Measurements from ENCODE around the gene ZBED4.

ZBED4 gene

DNA sequence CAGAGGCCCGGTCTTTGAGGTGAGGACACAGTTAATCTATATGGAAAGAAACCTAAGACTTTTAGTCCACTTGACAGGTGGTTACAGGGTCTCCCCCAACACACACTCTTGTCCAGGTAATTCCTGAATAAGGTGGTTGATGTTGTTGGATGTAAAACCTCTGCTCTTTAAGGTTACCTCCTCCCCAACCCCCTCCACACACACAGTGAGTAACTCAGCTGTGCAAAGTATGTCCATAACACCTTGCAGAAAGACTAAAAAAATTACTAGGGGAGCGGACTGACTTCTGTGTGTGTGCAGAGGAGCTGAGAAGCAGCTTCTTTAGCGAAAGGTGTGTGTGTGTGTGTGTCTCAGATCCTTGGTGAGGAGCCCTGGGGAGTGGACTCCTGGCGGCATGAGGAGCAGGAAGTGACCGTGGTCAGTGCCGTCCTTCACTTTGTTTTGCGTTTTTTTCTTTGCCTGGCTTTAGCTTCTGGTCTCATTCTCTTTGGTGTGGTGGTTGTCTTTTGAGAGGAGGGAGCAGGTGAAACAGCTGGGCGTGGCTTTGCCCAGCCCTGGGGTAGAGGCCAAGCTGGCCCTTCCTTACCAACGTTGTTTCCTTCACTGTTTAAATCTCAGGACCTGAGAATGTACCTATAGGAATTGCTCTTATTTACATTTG is 1.7 kb downstream of the ZBED4 start:
- no peak for DNase-seq (ENCODE audit: low read depth in 3 of 3)

DNA sequence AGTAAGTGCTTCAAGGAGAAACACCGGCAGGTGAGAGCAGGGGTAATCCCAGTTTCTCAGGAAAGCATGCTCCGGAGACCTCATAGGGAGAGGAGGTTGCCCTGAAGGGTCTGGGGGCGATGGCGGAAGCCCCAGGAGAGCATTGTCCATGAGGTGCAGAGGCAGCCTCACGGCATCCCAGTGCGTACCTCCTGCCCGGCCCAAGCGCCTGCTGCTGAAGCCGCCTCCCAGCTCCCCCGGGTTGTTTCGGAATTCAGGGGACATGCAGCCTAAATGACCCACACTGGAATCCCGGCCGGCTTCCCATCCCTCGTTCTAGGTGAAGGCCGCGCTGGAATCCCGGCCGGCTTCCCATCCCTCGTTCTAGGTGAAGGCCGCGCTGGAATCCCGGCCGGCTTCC is 2.7 kb downstream of the ZBED4 start:
- DNase-seq (ENCODE audit: low read depth in 3 of 3), result no peak

DNA sequence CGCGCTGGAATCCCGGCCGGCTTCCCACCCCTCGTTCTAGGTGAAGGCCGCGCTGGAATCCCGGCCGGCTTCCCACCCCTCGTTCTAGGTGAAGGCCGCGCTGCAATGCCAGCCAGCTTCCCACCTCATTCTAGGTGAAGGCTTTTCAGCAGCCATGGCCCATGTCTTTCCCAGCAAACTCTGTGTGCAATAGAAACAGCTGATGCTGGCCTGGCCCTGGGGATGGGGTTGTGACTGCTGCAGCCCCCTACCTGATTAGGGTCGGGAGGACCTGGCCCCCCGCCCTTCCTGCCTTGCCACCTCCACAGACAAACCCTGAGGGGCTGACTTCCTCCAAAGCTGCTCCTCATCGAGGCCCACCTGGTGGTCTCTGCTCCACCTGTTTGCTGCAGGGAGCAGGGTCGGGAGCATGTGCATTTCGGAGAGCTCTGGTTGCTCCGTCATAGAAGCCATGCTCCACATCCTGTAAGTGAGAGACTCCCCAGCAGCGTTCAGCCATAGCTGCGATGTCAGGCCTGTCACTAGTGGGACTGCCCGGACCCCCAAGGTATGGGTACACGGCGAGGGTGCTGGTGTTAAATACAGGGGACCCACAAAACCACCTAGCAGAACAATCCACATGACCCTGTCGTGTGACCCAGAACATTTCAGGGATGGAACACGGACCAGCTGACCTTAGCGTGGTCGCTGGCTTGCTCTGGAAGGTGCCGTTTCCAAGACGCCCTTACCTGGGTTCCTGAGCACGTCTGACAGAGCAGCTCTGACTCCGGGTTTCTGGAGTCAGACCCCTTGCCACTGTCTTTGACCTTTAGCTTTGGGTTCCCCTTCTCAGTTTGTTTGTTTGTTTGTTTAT is 3.3 kb downstream of the ZBED4 start:
- no peak for DNase-seq (ENCODE audit: low read depth in 3 of 3)

DNA sequence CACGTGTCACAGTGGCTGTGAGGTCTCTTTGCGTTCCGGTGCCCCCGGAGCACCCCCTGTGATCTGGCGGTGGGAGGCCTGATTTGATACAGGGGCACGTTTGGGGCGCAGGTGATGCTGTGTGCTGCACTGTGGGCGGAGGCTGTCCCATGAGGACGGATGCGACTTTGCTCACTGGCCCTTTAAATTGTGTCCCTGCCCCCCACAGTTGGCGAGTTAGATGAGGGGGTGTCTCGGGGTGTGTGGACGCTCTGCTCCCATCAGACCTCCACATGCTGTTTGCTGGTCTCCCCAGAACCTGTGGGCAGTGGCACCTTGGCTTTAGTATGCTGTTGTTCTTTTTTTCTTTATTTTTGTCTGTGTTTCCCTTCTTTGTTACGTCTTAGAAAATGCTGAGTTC is 5.2 kb downstream of the ZBED4 start:
- no peak for DNase-seq (ENCODE audit: low read depth in 3 of 3)

DNA sequence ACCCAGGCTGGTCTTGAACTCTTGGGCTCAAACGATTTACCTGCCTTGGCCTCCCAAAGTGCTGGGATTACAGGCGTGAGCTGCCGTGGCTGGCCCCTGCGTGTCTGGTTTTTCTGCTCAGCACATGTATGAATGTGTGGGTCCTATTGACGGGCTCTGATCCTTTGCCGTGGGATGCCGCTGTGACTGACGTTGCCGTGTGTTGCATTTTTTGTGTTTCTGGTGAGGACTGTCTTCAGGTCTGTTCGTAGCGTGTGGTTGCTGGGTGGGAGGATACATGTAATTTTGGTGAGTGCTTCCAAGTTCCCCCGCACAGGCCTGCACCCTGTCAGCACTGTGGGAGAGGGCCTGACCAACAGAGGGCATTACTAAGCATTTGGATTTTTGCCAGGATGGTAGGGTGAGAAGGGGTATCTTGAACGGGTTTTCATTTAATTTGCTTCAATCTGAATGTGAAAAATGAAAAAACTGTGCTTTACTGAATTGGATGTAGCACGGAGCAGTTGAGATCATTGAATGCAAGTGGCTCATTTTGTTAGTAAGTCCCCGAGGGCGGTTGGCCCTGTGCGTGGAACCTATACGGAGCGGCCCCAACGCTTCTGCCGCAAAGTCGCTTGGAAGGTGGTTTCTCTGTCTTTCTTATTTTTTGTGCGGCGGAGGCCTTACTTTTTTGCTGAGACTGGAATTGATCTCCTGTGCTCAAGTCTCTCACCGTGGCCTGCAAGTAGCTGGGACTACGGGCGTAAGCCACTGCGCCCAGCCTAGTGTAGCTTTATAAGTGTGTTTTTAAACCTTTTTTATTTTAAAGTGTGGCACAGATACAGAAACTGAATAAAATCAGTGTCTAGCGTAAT is 8.2 kb downstream of the ZBED4 start:
- no peak for DNase-seq (ENCODE audit: low read depth in 3 of 3)

DNA sequence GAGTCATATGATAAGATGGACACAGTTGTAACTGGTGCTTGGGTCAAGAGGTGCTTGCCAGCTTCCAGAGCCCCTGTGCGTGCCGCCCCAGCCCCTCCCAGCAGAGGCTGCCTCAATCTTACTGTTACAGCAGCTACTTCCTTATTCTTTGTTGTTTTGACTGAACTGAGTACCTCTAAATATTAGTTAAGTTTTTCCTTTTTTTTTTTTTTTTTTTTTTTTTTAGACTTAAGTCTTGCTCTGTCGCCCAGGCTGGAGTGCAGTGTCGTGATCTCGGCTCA is 8.8 kb downstream of the ZBED4 start:
- DNase-seq (ENCODE audit: low read depth in 3 of 3), result no peak

DNA sequence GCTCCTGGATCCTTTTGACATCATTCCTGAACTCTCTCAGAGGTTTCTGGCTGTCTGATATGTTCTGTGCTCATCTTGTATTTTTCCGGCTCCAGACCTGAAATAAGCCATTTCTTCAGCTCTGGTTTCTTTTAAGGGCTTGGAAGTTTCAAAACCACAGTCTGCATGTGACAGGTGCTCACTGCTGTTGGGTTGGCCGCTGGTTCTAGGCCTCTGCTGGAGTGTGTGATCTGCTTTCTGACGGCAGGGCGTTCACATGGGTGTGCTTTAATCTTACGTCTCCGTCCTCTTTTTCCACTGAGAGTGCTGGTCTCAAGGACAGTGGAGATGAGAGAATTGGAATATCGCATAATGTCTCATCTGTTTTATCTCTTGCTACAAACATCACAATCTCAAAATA is 10.3 kb downstream of the ZBED4 start:
- DNase-seq (ENCODE audit: low read depth in 3 of 3), result no peak

DNA sequence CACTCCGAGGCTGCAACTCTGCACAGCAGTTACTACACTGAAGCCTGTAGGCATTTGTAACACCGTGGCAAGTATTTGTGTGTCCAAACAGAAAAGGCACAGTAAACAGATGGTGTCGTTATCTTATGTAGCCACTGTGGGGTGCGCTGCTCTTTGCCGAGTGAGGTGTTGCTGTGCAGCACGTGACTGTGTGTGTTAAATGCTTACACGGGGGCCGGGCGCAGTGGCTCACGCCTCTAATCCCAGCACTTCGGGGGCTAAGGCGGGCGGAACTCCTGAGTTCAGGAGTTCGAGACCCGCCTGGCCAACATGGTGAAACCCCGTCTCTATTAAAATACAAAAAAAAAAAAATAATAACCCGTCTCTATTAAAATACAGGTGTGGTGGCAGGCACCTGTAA is 11.5 kb downstream of the ZBED4 start:
- no peak for DNase-seq (ENCODE audit: low read depth in 3 of 3)

DNA sequence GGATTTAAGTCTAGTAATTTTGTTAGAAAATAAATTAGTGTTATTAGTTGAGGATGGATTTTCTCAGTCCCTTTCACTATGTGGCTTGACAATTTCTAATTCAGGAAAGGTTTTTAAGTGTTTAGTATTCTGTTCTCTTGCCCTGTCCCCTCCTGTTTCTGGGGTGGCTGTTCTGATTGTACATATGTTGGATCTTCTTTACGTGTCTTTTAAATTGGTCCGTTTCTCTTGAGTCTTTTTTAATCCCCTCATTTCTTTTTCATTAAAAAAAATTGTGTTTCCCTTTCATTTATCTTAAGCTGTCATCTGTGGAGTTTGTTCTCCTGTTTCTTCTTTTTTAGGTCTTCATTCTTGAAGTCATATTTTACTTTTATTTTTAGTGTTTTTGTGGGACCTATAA is 12.5 kb downstream of the ZBED4 start:
- no peak for DNase-seq (ENCODE audit: low read depth in 3 of 3)

DNA sequence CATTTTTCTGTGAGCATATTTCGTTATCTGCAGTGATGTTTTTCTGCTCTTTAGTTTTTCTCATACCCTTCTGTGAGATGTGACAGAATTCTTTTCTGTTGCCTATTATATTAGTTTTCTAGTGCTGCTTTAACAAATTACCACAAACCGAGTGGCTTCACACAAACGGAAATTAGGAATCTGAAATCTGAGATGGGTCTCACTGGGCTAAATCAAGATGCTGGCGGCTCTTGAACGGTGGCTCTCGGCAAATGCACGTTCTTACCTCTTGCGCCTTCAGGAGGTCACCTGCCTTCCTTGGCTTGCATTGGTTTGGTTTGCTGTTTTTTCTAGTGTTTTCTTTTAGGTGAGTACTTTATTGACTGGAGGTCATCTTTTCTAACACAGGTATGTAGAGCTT is 13.0 kb downstream of the ZBED4 start:
- no peak for DNase-seq (ENCODE audit: low read depth in 3 of 3)

DNA sequence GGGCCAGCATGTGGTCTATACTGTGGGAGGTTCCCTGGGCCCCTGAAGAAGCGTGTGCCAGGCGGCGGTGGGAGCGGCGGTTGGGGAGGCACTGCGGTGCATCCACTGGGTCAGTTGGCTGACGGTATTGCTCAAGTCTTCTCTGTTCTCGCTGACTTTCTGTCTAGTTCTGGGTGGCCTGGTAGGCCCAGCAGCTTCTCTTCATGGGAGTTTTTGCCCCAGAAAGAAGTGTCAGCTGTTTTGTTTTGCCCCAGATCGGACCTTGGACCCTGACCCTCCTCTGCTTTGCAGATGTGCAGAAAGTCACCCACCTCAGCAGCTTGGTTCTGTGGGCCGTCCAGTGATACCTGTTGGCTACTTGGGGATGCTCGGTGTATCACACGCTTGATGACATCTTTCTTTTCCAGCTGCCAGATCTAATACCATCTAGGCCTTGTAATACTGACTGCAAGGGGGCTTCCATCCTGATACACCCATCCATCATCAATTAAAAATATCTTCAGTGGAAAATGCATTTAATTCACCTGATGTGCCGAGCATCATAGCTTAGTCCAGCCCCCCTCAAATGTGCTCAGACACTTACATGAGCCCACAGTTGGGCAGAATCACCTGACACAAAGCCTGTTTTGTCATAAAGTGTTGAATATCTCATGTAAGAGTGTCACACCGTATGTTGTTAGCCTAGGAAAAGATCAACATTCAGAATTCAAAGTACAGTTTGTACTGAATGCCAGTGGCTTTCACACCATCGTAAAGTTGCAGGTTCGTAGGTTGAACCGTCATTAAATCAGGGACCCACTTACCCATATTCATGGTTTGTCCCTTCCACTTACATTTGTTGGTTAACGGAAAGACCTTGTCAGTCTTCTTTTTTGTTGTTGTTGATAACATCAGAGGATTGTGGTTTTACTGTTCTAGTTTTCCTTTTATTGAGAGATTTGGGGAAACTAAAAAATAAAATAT is 13.9 kb downstream of the ZBED4 start:
- DNase-seq (ENCODE audit: low read depth in 3 of 3), result no peak

DNA sequence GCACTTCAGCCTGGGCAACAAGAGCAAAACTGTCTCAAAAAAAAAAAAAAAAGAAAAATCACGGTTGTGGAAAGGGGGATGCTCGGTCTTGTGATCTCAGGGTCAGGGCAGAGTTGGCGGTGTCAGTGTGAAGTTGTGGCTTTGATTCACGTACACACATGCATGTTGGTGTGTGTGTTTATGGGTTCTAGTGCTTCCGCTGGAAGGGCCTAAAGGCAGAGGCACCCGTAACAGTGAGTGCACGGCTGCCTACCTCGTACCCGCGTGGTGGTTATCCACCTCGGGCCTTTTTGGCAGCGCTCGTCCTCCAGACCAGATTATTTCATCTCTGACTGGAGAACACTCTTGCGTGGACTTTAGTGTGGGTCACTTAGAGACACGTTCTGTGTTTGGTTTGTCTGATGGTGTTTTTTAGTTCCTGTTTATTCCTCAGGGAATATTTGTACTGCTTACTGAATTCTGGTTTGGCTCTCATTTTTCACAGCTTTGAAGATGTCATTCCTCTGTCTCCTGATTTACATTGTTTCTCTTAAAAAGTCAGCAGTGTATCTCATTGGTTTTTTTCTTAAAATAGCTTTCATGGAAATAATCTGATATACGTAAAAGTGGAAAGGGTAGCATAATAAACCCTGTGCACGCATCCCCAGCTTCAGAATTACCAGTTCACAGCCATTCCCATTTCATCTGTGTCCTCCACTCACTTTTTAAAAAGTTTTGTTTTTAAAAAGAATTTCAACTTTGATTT is 15.6 kb downstream of the ZBED4 start:
- no peak for DNase-seq (ENCODE audit: low read depth in 3 of 3)

DNA sequence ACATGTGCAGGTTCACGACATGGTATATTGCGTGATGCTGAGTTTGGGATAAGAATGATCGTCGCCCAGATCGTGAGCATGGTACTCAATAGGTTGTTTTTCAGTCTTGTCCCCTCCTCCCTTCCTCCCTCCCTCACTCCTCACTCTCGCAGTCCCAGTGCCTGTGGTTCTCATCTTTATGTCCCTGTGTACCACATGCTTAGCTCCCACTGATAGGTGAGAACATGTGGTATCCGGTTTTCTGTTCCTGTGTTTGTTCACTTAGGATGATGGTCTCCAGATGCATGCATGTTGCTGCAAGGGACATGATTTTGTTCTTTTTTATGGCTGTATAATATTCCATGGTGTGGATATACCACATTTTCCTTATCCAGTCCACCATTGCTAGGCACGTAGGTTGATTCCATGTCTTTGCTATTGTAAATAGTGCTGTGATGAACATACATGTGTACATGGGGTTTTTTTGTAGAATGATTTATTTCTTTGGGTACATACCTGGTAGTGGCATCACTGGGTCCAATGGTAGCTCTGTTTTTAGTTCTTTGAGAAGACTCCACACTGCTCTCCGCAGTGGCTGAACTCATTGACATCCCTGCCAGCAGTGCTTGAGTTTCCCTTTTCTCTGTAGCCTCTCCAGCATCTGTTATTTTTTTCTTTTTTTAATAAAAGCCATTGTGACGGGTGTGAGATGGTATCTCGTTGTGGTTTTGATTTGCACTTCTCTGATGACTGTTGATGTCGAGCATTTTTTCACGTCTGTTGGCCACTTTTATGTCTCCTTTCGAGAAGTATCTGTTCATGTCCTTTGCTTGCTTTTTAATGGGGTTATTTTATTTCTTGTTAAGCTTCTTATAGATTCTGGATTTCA is 16.4 kb downstream of the ZBED4 start:
- DNase-seq (ENCODE audit: low read depth in 3 of 3), result no peak

DNA sequence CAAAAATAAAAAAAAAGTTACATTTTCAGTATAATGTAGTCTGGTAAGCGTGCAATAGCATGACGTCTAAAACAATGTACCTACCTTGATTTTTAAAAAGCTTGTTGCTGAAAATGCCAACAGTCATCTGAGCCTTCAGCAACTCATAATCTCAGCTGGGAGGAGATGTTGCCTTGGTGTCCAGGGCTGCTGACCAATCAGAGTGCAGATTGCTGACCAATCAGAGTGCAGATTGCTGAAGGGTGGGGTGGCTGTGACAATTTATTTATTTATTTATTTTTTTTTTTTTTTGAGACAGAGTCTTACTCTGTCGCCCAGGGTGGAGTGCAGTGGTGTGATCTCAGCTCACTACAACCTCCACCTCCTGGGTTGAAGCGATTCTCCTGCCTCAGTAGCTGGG is 17.8 kb downstream of the ZBED4 start:
- no peak for DNase-seq (ENCODE audit: low read depth in 3 of 3)

DNA sequence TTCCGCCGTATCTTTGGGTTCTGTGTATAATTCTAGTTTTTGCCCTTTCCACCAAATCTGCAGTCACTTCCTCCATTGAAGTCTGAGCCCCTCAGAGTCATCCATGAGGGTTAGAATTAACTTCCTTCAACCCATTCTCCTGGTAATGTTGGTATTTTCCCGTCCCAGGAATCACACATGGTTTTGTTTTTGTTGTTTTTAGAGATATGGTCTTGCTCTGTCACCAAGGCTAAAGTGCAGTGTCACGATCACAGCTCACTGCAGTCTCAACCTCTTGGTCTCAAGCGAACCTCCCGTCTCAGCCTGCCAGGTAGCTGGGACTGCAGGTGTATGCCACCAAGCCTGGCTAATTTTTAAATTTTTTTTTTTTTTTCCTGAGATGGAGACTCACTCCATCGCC is 18.7 kb downstream of the ZBED4 start:
- no peak for DNase-seq (ENCODE audit: low read depth in 3 of 3)

DNA sequence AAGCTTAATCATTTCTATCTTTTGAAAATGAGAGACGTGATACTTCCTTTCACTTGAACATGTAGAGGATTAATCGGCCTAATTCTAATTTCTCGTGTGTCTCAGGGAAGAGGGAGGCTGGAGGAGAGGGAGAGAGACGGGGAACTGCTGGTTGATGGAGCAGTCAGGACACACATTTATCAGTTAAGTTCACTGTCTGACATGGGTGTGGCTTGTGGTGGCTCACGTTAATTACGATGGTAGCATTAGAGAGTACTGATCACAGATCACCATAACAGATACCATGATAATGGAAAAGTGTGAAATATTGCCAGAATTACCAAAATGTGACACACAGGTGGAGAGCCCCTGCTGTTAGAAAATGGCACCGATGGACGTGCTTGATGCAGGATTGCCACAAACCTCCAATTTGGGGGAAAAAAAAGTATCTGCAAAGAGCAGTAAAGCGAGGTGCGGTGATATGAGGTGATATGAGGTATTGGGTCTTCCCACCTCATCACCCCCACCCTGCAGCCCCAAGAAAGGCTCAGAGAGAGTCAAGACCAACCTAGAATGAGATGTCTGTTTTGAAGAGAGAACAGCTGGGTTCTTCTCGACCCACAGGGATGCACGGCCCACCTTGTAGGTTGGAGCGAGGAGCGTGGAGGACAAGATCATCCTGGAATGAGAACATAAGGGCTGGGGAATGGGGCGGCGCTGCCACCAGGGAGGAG is 19.7 kb downstream of the ZBED4 start:
- DNase-seq (ENCODE audit: low read depth in 3 of 3), result no peak

DNA sequence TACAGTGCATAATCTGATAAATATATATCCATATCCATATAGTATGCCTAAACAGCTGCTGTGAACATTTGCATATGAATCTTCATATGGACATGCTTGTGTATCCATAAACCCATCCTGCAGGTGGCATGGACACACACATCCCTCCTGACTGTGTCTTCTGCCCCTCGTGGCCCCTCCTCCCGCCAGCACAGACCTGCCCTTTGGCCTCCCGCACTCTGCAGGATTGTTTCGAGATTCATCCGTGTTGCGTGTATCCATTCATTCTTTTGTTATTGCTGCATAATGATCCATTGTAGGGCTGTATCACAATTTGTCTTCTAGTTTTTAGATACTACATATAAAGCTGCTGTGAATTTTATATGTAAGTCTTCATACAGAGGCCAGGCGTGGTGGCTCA is 24.0 kb downstream of the ZBED4 start:
- DNase-seq (ENCODE audit: low read depth in 3 of 3), result no peak

DNA sequence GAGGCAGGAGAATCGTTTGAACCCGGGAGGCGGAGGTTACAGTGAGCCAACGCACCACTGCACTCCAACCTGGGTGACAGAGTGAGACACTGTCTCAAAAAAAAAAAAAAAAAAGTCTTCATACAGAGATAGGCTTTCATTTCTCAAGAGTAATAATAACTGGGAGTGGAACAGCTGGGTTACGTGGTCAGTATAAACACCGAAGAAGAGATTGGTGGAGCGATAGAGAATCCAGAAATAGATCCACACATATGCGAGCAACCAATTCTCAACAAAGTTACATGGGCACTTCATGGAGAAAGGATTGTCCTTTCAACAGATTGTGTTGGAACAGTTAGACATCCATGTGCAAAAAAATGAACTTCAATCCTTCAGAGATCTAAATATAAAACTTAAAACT is 24.6 kb downstream of the ZBED4 start:
- DNase-seq (ENCODE audit: low read depth in 3 of 3), result no peak

DNA sequence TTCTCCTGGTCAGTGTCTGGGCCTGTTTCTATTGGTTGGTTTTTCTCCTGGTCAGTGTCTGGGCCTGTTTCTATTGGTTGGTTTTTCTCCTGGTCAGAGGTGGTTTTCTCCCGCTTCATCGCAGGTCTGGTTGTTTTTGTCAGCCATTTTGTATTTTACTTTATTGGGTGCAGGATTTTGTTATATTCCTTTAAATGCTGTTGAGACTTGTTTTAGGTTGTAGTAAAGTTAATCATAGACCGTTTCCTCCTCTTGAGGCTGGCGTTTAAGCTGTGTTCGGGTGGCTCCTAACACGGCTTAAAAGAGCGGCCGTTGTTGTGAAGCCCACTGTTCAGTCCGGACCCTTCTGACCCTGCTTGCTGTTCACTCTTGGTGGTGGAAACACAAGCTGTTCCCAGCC is 26.2 kb downstream of the ZBED4 start:
- no peak for DNase-seq (ENCODE audit: low read depth in 3 of 3)

Data from stimulated activated CD4-positive, alpha-beta T cell treated with anti-CD3 and anti-CD28 coated beads, TNF-alpha, amount 100 ng/mL, for 4 hours (primary cell).